ENCODE results near the gene MAST2.
"Not testable (repeated sequence)": the region's sequence is repeated elsewhere in the genome, so short reads cannot be mapped to it uniquely, and the experiment has no call there.

Gene MAST2

DNA sequence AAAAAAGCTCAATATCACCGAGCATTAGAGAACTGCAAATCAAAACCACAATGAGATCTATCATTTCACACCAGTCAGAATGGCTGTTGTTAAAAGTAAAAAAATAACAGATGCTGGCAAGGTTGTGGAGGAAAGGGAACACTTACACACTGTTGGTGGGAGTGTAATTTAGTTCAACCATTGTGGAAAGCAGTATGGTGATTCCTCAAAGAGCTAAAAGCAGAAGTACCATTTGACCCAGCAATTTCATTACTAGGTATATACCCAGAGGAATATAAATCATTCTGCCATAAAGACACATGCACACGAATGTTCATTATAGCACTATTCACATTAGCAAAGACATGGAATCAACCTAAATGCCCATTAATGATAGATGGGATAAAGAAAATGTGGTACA is 146.1 kb downstream of the MAST2 start:
- not testable (repeated sequence) for H3K9me3 Mint-ChIP-seq (ENCODE audit: low read depth); H3K27me3 Mint-ChIP-seq; H3K4me3 Mint-ChIP-seq; H3K27ac Mint-ChIP-seq; H3K36me3 Mint-ChIP-seq; H3K4me1 Mint-ChIP-seq (ENCODE audit: low read depth)

DNA sequence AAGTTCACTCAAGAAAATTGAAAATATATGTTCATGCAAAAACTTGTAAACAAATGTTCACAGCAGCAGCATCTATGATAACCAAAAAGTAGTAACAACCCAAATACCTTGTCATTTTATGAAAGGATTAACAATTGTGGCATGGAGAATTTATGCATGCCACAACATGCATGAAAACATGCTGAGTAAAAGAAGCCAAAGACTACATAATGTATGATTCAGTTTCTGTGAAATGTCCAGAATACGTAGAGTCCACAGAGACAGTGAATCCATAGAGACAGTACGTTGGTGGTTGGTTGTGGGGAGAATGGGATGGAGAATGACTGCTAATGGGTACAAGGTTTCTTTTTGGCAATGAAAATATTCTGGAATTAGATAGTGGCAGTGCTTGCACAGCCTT is 148.7 kb downstream of the MAST2 start:
- H3K36me3 Mint-ChIP-seq, result peaks cover 2% of the 10 kb centered on the region
- no peak overlapping the region for H3K27ac Mint-ChIP-seq
- no peak overlapping the region for H3K4me3 Mint-ChIP-seq
- H3K9me3 Mint-ChIP-seq (ENCODE audit: low read depth), result no peaks in the 10 kb centered on the region
- no peaks in the 10 kb centered on the region for H3K27me3 Mint-ChIP-seq
- no peaks in the 10 kb centered on the region for H3K4me1 Mint-ChIP-seq (ENCODE audit: low read depth)

DNA sequence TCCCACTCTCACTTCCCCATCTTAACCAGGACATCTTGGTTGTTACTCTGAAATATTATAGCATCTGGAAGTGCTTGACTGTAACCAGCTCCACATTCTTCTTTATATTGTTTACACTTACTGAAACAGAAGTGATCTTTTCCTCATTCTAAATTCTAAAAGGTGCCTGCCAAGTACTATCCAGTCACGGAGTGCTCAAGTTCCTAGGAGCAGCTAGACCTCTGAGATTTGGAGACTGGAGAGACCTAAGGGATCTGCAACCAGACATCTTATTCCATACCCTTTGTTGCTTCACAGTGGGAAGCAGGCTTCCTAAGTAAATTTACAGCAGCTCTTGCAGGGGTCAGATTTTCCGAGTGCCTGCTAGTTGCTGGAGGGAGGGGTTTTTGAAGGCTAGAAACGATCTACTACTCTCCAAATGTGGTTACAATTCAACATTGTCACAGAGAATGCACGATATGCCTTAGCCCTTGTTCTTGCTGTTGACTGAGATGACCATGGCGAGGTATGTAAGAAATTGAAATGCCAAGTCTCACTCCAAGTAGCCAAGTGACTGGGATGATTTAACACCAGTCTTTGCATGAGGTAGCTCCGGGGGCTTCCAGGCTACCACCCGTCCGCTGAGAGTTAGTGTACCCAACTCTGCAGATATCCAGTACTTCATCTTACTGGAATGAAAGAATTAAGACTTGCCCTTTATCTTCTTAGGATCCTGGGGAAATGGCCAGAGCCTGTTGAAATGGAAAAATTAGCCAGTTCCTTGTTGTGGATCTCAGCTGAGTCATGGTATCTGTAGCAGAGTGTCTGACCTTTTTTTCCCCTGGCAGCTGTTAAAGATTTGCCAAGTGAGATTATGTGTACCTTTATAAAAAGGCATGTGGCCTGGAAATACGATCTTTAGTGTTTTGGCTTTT is 150.8 kb downstream of the MAST2 start:
- Mint-ChIP-seq H3K4me3 (no peak overlapping the region), H3K9me3 (ENCODE audit: low read depth) (no peaks in the 10 kb centered on the region), H3K4me1 (ENCODE audit: low read depth) (no peaks in the 10 kb centered on the region), H3K27ac (no peak overlapping the region), H3K27me3 (no peaks in the 10 kb centered on the region), H3K36me3 (no peaks in the 10 kb centered on the region)

DNA sequence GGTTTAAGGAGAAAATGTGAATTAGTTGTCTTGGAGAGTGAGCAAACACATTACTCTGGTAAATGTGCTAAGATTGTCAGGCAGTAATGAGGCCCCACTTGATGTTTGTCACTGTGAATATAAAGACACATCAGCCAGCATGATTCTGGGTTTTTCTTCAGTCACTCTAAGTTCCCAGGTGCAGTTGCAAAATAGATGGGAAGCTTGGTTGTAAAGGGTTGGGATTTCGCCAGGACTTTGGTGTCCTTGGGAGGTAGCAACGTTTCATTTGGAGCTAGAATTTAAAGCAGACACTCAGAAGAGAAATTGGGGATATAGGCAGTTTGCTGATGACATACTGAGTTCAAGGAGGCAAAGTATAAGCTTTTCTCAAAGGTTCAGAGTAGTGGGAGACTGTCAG is 154.3 kb downstream of the MAST2 start:
- Mint-ChIP-seq H3K4me3 (no peak overlapping the region), H3K9me3 (ENCODE audit: low read depth) (no peaks in the 10 kb centered on the region), H3K36me3 (peaks cover 6% of the 10 kb centered on the region), H3K27ac (no peak overlapping the region), H3K27me3 (no peaks in the 10 kb centered on the region), H3K4me1 (ENCODE audit: low read depth) (no peaks in the 10 kb centered on the region)

DNA sequence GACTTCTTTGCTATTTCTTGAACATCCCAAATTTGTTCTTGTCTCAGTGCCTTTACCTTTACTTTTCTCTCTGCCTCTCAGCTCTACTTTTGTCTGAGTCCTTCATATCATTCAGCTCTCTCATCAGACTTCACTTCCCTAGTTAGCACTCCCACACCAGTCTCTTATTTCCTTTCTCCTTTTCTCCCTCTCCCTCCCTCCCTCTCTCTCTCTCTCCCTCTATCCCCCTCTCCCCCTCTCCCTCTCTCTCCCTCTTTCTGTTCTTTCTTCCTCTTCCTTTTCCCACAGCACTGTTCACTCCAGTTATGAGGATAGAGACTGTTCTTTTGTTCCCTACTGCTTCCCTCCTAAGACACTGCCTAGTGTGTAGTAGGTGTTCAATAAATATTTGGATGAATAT is 154.9 kb downstream of the MAST2 start:
- Mint-ChIP-seq H3K4me1 (ENCODE audit: low read depth) (no peaks in the 10 kb centered on the region), H3K27ac (no peak overlapping the region), H3K9me3 (ENCODE audit: low read depth) (no peaks in the 10 kb centered on the region), H3K36me3 (peaks cover 6% of the 10 kb centered on the region), H3K4me3 (no peak overlapping the region), H3K27me3 (no peaks in the 10 kb centered on the region)

DNA sequence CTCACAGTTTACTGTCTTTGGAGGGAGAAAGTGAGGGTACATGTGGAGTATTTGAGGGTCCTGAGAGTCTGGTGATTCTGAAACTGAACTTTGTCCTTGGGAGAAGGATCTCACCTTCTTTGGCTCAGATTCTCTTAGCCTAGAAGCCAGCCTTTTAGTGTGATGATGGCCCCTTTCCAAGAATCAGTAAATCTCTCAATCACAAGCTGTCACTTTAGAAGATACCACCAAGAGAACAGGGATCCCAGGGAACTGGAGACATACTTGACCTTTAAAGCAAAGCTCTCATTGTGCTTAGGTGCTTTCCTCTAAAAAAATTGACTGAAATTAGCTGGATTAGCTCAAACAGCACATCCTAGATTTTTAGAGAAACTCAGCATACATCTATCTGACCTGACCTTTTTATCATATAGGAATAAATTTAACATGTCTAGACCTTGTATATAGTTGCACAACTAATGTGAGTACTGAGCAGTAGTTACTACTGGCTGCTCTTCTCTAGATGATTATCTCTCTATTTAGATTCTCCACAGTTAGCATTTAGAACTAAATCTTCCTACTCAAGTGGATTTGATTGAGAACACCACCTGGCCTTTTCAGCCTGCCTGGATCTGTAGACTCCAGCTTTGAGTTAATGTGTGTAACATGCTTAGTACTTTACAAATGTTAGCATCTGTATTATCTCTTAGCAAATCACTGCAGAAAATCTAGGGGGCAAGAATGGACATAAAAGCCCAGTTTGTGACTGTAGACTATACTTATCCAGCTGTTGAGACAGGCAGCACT is 157.7 kb downstream of the MAST2 start:
- Mint-ChIP-seq H3K36me3 (peaks cover 10% of the 10 kb centered on the region), H3K4me1 (ENCODE audit: low read depth) (no peaks in the 10 kb centered on the region), H3K4me3 (no peak overlapping the region), H3K9me3 (ENCODE audit: low read depth) (no peaks in the 10 kb centered on the region), H3K27ac (no peak overlapping the region), H3K27me3 (no peaks in the 10 kb centered on the region)

DNA sequence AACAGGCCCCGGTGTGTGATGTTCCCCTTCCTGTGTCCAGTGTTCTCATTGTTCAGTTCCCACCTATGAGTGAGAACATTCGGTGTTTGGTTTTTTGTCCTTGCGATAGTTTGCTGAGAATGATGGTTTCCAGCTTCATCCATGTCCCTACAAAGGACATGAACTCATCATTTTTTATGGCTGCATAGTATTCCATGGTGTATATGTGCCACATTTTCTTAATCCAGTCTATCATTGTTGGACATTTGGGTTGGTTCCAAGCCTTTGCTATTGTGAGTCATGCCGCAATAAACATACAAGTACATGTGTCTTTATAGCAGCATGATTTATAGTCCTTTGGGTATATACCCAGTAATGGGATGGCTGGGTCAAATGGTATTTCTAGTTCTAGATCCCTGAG is 158.5 kb downstream of the MAST2 start:
- not testable (repeated sequence) for H3K27ac Mint-ChIP-seq; H3K9me3 Mint-ChIP-seq (ENCODE audit: low read depth); H3K4me3 Mint-ChIP-seq; H3K27me3 Mint-ChIP-seq; H3K4me1 Mint-ChIP-seq (ENCODE audit: low read depth)
- H3K36me3 Mint-ChIP-seq, result peaks cover 10% of the 10 kb centered on the region

DNA sequence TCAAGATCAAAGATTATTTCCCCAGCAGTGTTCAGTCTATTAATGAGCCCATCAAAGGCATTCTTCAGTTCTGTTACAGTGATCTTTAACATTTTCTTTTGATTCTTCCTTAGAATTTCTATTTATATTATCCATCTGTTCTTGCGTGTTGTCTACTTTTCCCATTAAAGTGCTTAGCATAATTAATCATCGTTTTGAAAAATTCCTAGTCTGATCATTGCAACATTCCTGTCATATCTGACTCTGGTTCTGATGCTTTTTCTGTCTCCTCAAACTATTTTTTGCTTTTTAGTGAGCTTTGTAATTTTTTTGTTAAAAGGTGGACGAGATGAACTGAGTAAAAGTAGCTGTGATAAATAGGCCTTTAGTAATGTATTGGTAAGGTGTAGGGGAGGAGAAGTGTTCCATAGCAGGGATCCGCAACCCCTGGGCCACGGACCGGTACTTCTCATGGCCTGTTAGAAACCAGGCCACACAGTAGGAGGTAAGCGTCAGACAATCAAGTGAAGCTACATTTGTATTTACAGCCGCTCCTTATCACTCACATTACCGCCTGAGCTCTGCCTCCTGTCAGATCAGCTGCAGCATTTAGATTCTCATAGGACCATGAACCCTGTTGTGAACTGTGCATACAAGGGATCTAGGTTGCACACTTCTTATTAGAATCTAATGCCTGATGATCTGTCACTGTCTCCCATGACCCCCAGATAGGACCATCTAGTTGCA is 165.7 kb downstream of the MAST2 start:
- H3K4me1 Mint-ChIP-seq (ENCODE audit: low read depth), result no peaks in the 10 kb centered on the region
- no peak overlapping the region for H3K27ac Mint-ChIP-seq
- H3K9me3 Mint-ChIP-seq (ENCODE audit: low read depth), result no peaks in the 10 kb centered on the region
- H3K36me3 Mint-ChIP-seq, result peaks cover 5% of the 10 kb centered on the region
- no peak overlapping the region for H3K4me3 Mint-ChIP-seq
- no peaks in the 10 kb centered on the region for H3K27me3 Mint-ChIP-seq

DNA sequence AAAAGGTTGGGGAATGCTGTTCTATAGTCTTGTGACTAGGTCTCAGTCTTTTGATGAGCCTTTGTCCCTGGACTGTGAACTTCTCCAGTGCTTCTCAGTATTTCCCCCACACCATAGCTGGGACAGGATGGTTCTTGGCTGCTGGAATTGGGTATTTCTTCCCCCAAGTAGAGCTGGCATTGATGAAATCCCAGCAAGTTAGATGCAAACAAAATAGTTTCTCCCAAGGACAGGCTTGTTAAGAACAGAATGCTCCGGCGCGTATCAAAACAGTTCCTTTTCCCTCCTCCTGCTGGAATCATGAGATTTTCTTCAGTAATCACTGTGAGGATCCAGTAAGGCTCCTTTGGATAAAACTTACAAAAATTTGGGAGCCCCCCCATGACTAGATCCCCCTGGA is 166.5 kb downstream of the MAST2 start:
- Mint-ChIP-seq H3K27ac (no peak overlapping the region), H3K27me3 (no peaks in the 10 kb centered on the region), H3K4me1 (ENCODE audit: low read depth) (no peaks in the 10 kb centered on the region), H3K4me3 (no peak overlapping the region), H3K9me3 (ENCODE audit: low read depth) (no peaks in the 10 kb centered on the region), H3K36me3 (peaks cover 2% of the 10 kb centered on the region)

DNA sequence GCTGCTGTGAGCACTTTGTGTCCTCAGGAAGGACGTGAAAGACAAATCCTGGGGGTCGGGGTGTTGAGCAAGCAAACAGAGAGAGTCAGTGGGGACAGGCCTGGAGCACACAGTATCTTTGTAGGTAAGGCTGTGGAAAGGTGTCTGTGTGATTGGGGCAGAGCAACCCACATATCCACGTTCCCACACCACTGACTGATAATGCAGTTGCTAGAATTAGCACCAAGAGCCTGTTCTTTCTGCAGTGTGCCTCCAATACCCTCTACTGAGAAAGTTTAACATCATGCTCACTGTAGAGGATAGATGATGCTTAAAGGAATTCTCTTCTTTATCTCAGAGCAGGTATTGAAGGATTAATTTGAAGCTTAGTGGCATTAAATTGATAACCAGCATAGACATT is 167.9 kb downstream of the MAST2 start:
- no peaks in the 10 kb centered on the region for H3K4me1 Mint-ChIP-seq (ENCODE audit: low read depth)
- H3K9me3 Mint-ChIP-seq (ENCODE audit: low read depth), result no peaks in the 10 kb centered on the region
- no peak overlapping the region for H3K27ac Mint-ChIP-seq
- H3K4me3 Mint-ChIP-seq, result no peak overlapping the region
- peaks cover 2% of the 10 kb centered on the region for H3K36me3 Mint-ChIP-seq
- no peaks in the 10 kb centered on the region for H3K27me3 Mint-ChIP-seq

DNA sequence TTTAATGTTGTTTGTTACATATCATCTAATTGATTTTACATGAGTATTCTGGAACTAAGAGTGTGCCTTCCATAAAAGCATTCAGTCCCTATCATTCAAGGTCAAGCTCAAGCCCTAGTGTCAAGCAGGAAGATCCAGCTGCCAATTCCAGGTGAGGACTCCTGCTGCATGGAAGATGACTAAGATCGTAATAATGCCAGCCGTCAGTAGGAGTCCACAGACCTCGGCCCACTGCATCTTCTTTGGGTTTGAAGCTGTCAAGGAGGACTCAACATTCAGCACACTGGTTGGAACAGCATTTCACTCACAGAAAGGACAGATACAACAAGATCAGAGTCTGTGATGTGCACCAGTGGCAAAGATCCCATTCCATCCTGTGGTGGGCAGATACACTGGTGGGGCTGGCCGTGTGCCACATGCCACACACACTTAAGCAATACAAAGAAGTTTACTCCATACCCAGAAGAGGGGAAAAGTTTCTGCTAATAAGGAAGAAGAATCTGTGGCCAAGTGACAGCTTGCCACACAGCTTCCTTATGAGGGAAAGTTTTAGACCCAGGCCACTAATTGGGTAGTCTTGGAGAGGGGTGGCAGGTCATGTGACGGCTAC is 168.6 kb downstream of the MAST2 start:
- Mint-ChIP-seq H3K9me3 (ENCODE audit: low read depth) (no peaks in the 10 kb centered on the region), H3K27me3 (no peaks in the 10 kb centered on the region), H3K27ac (no peak overlapping the region), H3K4me1 (ENCODE audit: low read depth) (no peaks in the 10 kb centered on the region), H3K4me3 (no peak overlapping the region), H3K36me3 (peaks cover 2% of the 10 kb centered on the region)

DNA sequence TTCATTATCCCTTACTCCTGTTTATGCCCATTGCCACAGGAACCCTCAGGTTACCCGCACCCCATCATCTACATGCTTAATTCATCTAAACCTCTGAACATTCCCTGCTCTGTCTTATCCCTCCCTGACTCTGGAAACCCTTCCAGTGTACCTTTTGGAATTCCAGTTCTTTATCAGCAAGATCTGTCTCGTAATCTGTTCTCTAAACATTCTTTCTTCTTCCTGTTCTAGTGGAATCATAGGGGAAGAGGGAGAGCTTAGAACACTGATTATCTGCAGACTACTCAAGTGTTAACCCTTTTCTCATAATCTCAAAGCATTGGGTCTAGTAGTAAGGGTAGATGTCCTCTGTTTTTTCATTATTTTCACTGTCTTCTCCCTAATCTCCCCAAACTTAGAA is 169.2 kb downstream of the MAST2 start:
- Mint-ChIP-seq H3K27ac (no peak overlapping the region), H3K4me3 (no peak overlapping the region), H3K27me3 (no peaks in the 10 kb centered on the region), H3K9me3 (ENCODE audit: low read depth) (no peaks in the 10 kb centered on the region), H3K36me3 (peaks cover 2% of the 10 kb centered on the region), H3K4me1 (ENCODE audit: low read depth) (no peaks in the 10 kb centered on the region)

DNA sequence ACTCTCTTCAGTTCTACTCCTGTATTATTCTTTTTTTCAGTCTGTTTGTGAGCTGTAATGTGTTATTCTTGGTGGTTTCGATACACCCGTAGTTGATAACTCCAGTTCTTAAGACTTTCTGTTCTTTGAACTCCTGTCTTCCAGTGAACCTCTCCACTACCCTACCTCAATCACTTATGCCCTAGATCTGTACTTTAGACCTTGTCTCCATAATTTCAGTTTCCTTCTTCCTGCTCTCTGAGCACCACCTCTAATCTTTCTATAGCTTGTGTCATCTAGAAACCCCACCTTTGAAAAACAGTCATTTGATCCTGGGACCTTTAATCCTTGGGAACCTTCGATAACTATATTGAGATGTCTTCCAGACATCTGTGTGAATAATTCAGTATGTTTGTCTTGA is 169.7 kb downstream of the MAST2 start:
- no peaks in the 10 kb centered on the region for H3K4me1 Mint-ChIP-seq (ENCODE audit: low read depth)
- peaks cover 2% of the 10 kb centered on the region for H3K36me3 Mint-ChIP-seq
- no peaks in the 10 kb centered on the region for H3K9me3 Mint-ChIP-seq (ENCODE audit: low read depth)
- H3K27ac Mint-ChIP-seq, result no peak overlapping the region
- H3K4me3 Mint-ChIP-seq, result no peak overlapping the region
- no peaks in the 10 kb centered on the region for H3K27me3 Mint-ChIP-seq

DNA sequence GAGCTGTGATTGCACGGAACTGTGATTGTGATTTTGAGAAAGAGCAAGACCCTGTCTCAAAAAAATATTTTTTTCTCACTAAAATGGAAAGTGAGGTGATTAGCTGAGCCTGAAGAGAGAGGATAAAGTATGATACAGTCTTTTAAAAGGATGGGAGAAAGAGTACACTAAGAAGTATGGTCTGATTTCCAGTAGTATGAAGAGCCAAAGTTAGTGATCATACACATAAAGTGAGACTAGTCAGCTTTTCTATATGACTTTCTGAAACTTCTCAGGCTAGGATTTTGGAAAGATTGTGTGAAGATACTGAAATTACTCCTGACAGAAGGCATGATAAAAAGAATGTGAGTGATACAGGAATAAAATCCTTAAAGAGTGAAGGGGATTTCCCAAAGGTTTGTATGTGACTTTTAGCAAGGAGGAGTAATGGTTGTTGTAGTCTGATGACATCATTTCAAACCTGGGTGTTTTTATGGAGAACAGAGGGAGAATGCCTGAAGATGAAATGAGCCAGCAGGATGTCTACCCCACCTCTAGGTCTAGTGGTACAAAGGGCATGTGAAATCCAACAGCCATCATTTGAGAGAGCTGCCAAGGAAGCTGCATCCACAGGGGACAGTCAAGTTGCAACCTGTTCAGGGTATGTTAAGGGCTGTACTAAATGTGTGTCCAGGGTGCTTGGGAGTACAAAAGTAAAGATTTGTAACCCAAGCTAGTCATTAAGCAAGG is 171.3 kb downstream of the MAST2 start:
- no peak overlapping the region for H3K27ac Mint-ChIP-seq
- no peaks in the 10 kb centered on the region for H3K9me3 Mint-ChIP-seq (ENCODE audit: low read depth)
- H3K4me3 Mint-ChIP-seq, result no peak overlapping the region
- no peaks in the 10 kb centered on the region for H3K27me3 Mint-ChIP-seq
- H3K4me1 Mint-ChIP-seq (ENCODE audit: low read depth), result no peaks in the 10 kb centered on the region
- H3K36me3 Mint-ChIP-seq, result peaks cover 2% of the 10 kb centered on the region

All from activated naive CD8-positive, alpha-beta T cell (primary cell).